Liver (tissue), 3 donors: ENCODE results near the gene CFAP54.

Experiments used
- CTCF ChIP-seq: fragments of 150-350 bp; IDR thresholded peaks from 2 replicates; pipeline ENCODE4 v1.5.1; 2017; ENCODE audit warnings: improper control_type of control experiment, low read depth, low read length; ENCODE audit not compliant: missing input control
- EGR1 ChIP-seq, 2 donors: IDR thresholded peaks; 2 replicates each; pipeline ENCODE4 v1.6.1; 2016 to 2018; ENCODE audit warnings: antibody characterized with exemption in 2 of 2, low read depth in 2 of 2
- MAX ChIP-seq: IDR thresholded peaks from 2 replicates; pipeline ENCODE4 v1.6.1; 2016; ENCODE audit warnings: antibody characterized with exemption
- REST ChIP-seq: IDR thresholded peaks from 2 replicates; pipeline ENCODE4 v1.6.1; 2016; ENCODE audit warnings: antibody characterized with exemption, mild to moderate bottlenecking
- RXRA ChIP-seq, 2 donors: IDR thresholded peaks; 2 replicates each; pipeline ENCODE4 v1.6.1; 2017 to 2018; ENCODE audit warnings: antibody characterized with exemption in 2 of 2, mild to moderate bottlenecking in 1 of 2
- SP1 ChIP-seq: IDR thresholded peaks from 2 replicates; pipeline ENCODE4 v1.6.1; 2018; ENCODE audit warnings: antibody characterized with exemption, mild to moderate bottlenecking
- TAF1 ChIP-seq: conservative IDR thresholded peaks from 2 replicates; pipeline ENCODE4 v1.6.1; 2016; ENCODE audit warnings: antibody characterized with exemption, mild to moderate bottlenecking
- YY1 ChIP-seq: IDR thresholded peaks from 2 replicates; pipeline ENCODE4 v1.6.1; 2016; ENCODE audit warnings: antibody characterized with exemption, mild to moderate bottlenecking
- ZBTB33 ChIP-seq: IDR thresholded peaks from 2 replicates; pipeline ENCODE4 v1.6.1; 2016; ENCODE audit warnings: antibody characterized with exemption
- donor health status: healthy.
- donor health status: healthy.

GRCh38 chr12:96472384-96472783 is 17.0 kb upstream of the CFAP54 start:
- no peak for TF ChIP-seq REST
- TF ChIP-seq MAX: no peak
- TF ChIP-seq TAF1: no peak
- no peak for TF ChIP-seq ZBTB33
- no peak for TF ChIP-seq YY1
- TF ChIP-seq CTCF: no peak
- TF ChIP-seq RXRA (IDR thresholded peaks at IDR 0.05): no peak
- no peak for TF ChIP-seq EGR1 (IDR thresholded peaks at IDR 0.05; ENCODE audit: low read depth in 2 of 2)
- no peak for TF ChIP-seq SP1
